Liver (tissue), 3 donors: ENCODE results near the gene FAM3A.

ENCODE experiments used
- HNF4A ChIP-seq, 2 donors: conservative IDR thresholded peaks; 2 replicates each; pipeline ENCODE4 v1.6.1; 2016; ENCODE audit warnings: antibody characterized with exemption in 2 of 2, mild to moderate bottlenecking in 2 of 2
- JUND ChIP-seq, 2 donors: IDR thresholded peaks; 2 replicates each; pipeline ENCODE4 v1.6.1; 2016; ENCODE audit warnings: antibody characterized with exemption in 2 of 2
- TAF1 ChIP-seq: conservative IDR thresholded peaks from 2 replicates; pipeline ENCODE4 v1.6.1; 2016; ENCODE audit warnings: antibody characterized with exemption, mild to moderate bottlenecking
- YY1 ChIP-seq: IDR thresholded peaks from 2 replicates; pipeline ENCODE4 v1.6.1; 2016; ENCODE audit warnings: antibody characterized with exemption, mild to moderate bottlenecking
- TF ChIP-seq, protein P1 (sequence below): fragments of 150-350 bp; IDR thresholded peaks from 2 replicates; pipeline ENCODE4 v1.5.1; 2017; ENCODE audit warnings: improper control_type of control experiment, low read depth, low read length; ENCODE audit not compliant: missing input control
- TF ChIP-seq, protein P2 (sequence below): IDR thresholded peaks from 2 replicates; pipeline ENCODE4 v1.6.1; 2016; ENCODE audit warnings: antibody characterized with exemption, mild to moderate bottlenecking
- TF ChIP-seq, protein P3 (sequence below): IDR thresholded peaks from 2 replicates; pipeline ENCODE4 v1.6.1; 2016; ENCODE audit warnings: antibody characterized with exemption
- donor health status: healthy.
- donor health status: healthy.

DNA sequence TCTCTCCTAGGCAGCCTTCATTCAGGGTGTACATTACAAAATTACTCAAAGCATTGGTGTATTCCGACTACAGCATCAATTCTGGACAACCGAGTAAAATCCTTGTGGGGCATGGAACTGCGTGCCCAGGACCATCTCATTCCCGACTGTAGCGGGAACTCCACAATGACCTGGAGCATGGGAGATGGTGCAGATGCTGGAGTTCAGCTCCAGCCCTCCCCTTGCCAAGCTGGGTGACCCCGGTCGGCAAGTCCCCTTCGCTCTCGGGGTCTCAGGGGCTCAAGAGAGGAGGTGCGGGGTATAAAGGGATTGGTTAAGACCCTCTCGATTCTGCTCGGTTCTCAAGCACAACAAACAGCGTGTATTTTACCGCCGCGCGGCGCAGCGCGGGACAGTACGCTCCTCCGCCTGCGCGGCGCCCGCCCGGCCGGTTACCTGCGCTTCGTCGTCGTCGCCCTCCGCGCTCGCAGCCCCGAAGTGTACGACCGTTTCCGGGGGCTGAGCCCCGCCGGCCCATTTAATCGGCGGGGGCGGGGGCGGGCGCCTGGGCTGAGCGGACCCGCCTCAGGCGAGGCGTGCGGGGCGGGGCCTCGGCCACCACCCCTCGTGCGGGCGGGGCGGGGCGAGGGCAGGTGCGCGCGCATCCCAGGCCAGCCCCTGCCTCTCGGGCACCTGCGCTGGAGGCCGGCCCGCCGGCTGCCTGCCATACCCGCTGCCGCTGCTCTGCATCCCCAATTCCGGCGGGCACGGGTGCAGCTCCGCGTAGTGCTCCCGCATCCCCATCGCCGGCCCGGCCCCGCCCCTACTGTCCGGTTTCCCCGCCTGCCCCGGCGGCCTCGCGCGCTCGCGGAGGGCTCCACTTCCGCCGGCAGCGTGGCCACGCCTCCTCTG lies 30.6 kb upstream of the FAM3A start, which contains the start of gene G6PD:
- TF ChIP-seq, protein P1, sequence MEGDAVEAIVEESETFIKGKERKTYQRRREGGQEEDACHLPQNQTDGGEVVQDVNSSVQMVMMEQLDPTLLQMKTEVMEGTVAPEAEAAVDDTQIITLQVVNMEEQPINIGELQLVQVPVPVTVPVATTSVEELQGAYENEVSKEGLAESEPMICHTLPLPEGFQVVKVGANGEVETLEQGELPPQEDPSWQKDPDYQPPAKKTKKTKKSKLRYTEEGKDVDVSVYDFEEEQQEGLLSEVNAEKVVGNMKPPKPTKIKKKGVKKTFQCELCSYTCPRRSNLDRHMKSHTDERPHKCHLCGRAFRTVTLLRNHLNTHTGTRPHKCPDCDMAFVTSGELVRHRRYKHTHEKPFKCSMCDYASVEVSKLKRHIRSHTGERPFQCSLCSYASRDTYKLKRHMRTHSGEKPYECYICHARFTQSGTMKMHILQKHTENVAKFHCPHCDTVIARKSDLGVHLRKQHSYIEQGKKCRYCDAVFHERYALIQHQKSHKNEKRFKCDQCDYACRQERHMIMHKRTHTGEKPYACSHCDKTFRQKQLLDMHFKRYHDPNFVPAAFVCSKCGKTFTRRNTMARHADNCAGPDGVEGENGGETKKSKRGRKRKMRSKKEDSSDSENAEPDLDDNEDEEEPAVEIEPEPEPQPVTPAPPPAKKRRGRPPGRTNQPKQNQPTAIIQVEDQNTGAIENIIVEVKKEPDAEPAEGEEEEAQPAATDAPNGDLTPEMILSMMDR = no peak
- TF ChIP-seq HNF4A (conservative IDR thresholded peaks at IDR 0.05) (no peak), YY1 (no peak), JUND (IDR thresholded peaks at IDR 0.05) (no peak), TAF1 (no peak)
- TF ChIP-seq, protein P2, sequence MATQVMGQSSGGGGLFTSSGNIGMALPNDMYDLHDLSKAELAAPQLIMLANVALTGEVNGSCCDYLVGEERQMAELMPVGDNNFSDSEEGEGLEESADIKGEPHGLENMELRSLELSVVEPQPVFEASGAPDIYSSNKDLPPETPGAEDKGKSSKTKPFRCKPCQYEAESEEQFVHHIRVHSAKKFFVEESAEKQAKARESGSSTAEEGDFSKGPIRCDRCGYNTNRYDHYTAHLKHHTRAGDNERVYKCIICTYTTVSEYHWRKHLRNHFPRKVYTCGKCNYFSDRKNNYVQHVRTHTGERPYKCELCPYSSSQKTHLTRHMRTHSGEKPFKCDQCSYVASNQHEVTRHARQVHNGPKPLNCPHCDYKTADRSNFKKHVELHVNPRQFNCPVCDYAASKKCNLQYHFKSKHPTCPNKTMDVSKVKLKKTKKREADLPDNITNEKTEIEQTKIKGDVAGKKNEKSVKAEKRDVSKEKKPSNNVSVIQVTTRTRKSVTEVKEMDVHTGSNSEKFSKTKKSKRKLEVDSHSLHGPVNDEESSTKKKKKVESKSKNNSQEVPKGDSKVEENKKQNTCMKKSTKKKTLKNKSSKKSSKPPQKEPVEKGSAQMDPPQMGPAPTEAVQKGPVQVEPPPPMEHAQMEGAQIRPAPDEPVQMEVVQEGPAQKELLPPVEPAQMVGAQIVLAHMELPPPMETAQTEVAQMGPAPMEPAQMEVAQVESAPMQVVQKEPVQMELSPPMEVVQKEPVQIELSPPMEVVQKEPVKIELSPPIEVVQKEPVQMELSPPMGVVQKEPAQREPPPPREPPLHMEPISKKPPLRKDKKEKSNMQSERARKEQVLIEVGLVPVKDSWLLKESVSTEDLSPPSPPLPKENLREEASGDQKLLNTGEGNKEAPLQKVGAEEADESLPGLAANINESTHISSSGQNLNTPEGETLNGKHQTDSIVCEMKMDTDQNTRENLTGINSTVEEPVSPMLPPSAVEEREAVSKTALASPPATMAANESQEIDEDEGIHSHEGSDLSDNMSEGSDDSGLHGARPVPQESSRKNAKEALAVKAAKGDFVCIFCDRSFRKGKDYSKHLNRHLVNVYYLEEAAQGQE = no peak
- TF ChIP-seq, protein P3, sequence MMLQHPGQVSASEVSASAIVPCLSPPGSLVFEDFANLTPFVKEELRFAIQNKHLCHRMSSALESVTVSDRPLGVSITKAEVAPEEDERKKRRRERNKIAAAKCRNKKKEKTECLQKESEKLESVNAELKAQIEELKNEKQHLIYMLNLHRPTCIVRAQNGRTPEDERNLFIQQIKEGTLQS = no peak
